Measurements from ENCODE around the gene TXNDC11. TPM values are rescaled to one million over a fixed set of nuclear protein-coding genes. Genes with fewer than 3 reads are reported as not detected.

TXNDC11 gene
- total RNA-seq, 1 donor from 2014 or later = 86.5 TPM

- Histone ChIP-seq H3K4me3 (no peak overlapping the region), H3K36me3 (peaks cover 44 to 58% of the 10 kb centered on the region in 2 donors), H3K4me1 (peaks cover 0 to 20% of the 10 kb centered on the region in 2 donors), H3K9me3 (no peaks in the 10 kb centered on the region), H3K27me3 (no peaks in the 10 kb centered on the region), H3K27ac (no peak overlapping the region)
- TF ChIP-seq CTCF (IDR thresholded peaks at IDR 0.05) = no peak
- DNase-seq (ENCODE audit: low spot score in 2 of 2) = no peak
- intact Hi-C loops (cut with DNase I) = no loop called here
Observed at GRCh38 chr16:11692171-11692570, 50.5 kb downstream of the TXNDC11 start.

GRCh38 chr16:11691771-11692170, 50.9 kb downstream of the TXNDC11 start:
- H3K27me3 ChIP-seq = no peaks in the 10 kb centered on the region
- peaks cover 42 to 54% of the 10 kb centered on the region in 2 donors for H3K36me3 ChIP-seq
- H3K27ac ChIP-seq = no peak overlapping the region
- DNase-seq (ENCODE audit: low spot score in 2 of 2) = no peak
- no peak for TF ChIP-seq CTCF (IDR thresholded peaks at IDR 0.05)
- H3K4me3 ChIP-seq = no peak overlapping the region
- intact Hi-C loops (cut with DNase I) = no loop called here
- H3K4me1 ChIP-seq = peaks cover 0 to 24% of the 10 kb centered on the region in 2 donors
- H3K9me3 ChIP-seq = no peaks in the 10 kb centered on the region

- no peak overlapping the region for H3K4me3 ChIP-seq
- no peak for TF ChIP-seq CTCF (IDR thresholded peaks at IDR 0.05)
- DNase-seq (ENCODE audit: low spot score in 2 of 2) = no peak
- H3K27me3 ChIP-seq = no peaks in the 10 kb centered on the region
- peaks cover 0 to 29% of the 10 kb centered on the region in 2 donors for H3K4me1 ChIP-seq
- H3K9me3 ChIP-seq = no peaks in the 10 kb centered on the region
- H3K27ac ChIP-seq = no peak overlapping the region
- intact Hi-C loops (cut with DNase I) = no loop called here
- peaks cover 36 to 49% of the 10 kb centered on the region in 2 donors for H3K36me3 ChIP-seq
Observed at GRCh38 chr16:11691235-11691634, 51.4 kb downstream of the TXNDC11 start.

- TF ChIP-seq CTCF (IDR thresholded peaks at IDR 0.05) = no peak
- Histone ChIP-seq H3K9me3 (no peaks in the 10 kb centered on the region), H3K27ac (peak overlapping the region in 1 of 2 donors; percentile 52), H3K27me3 (no peaks in the 10 kb centered on the region), H3K36me3 (peaks cover 35 to 48% of the 10 kb centered on the region in 2 donors), H3K4me1 (peaks cover 0 to 30% of the 10 kb centered on the region in 2 donors), H3K4me3 (no peak overlapping the region)
- DNase-seq (ENCODE audit: low spot score in 2 of 2) = no peak
- intact Hi-C loops (cut with DNase I) = no loop called here
Observed at GRCh38 chr16:11689031-11689840, 53.4 kb downstream of the TXNDC11 start.

- peak overlapping the region in 1 of 2 donors; percentile 52 for H3K27ac ChIP-seq
- DNase-seq (ENCODE audit: low spot score in 2 of 2) = no peak
- no peak for TF ChIP-seq CTCF (IDR thresholded peaks at IDR 0.05)
- H3K9me3 ChIP-seq = no peaks in the 10 kb centered on the region
- no peaks in the 10 kb centered on the region for H3K27me3 ChIP-seq
- H3K4me3 ChIP-seq = no peak overlapping the region
- peaks cover 38 to 56% of the 10 kb centered on the region in 2 donors for H3K36me3 ChIP-seq
- H3K4me1 ChIP-seq = peaks cover 0 to 30% of the 10 kb centered on the region in 2 donors
- intact Hi-C loops (cut with DNase I) = no loop called here
Observed at GRCh38 chr16:11688520-11688886, 54.2 kb downstream of the TXNDC11 start.

Data from ascending aorta (tissue), 2 donors.